Keratinocyte (primary cell): ENCODE data around the gene KRT37. TPM values are rescaled to one million over a fixed set of nuclear protein-coding genes. Genes with fewer than 3 reads are reported as not detected.
A peak's percentile ranks its signal among the peaks of the same experiment; 100 is the strongest.

Experiments
- DNase-seq: peaks from one replicate; pipeline ENCODE4 v3.0.0-alpha.2; 2011; ENCODE audit warnings: low read depth, missing footprints, low spot score
- FAIRE-seq: peaks from 2 replicates; lab custom pipeline; 2011; peaks lifted over from hg19 to GRCh38; lab: Jason Lieb, UNC
- H2AFZ ChIP-seq: 2 replicates; pipeline ENCODE4 v1.6.0; 2012; ENCODE audit warnings: low read length, control low read depth, inconsistent platforms; ENCODE audit not compliant: control insufficient read depth
- H3K27ac ChIP-seq: 2 replicates; pipeline ENCODE4 v1.5.1; 2011; ENCODE audit warnings: low read length; ENCODE audit not compliant: control insufficient read depth, insufficient read depth
- H3K27me3 ChIP-seq: 3 replicates; pipeline ENCODE4 v1.6.0; 2011; ENCODE audit warnings: low read length; ENCODE audit not compliant: control insufficient read depth, insufficient read depth; ENCODE audit errors: extremely low read depth
- H3K36me3 ChIP-seq, 2 experiments: 2 replicates in 1 of 2; 3 replicates in 1 of 2; pipeline ENCODE4 v1.5.1; 2011; ENCODE audit warnings: low read length in 2 of 2, mild to moderate bottlenecking in 1 of 2; ENCODE audit not compliant: control insufficient read depth in 2 of 2, insufficient read depth in 2 of 2; ENCODE audit errors: extremely low read depth in 1 of 2
- H3K4me1 ChIP-seq: 3 replicates; pipeline ENCODE4 v1.5.1; 2011; ENCODE audit warnings: low read length; ENCODE audit not compliant: control insufficient read depth, insufficient read depth; ENCODE audit errors: extremely low read depth
- H3K4me2 ChIP-seq: 3 replicates; pipeline ENCODE4 v1.6.0; 2011; ENCODE audit warnings: low read depth, low read length; ENCODE audit not compliant: control insufficient read depth, insufficient read depth; ENCODE audit errors: extremely low read depth
- H3K4me3 ChIP-seq, 3 experiments: fragments of 200-600 bp in 1 of 3; sonication (generic) in 1 of 3; 2 replicates in 2 of 3; 3 replicates in 1 of 3; pipeline ENCODE4 v1.5.1; 2011 to 2016; ENCODE audit warnings: low read length in 3 of 3, mild to moderate bottlenecking in 3 of 3, control low read depth in 2 of 3, inconsistent platforms in 1 of 3, low read depth in 1 of 3, mixed read lengths in 1 of 3, mixed run types in 1 of 3, moderate library complexity in 1 of 3; ENCODE audit not compliant: control insufficient read depth in 2 of 3, insufficient read depth in 2 of 3; ENCODE audit errors: extremely low read depth in 1 of 3
- H3K79me2 ChIP-seq: 2 replicates; pipeline ENCODE4 v1.6.0; 2012; ENCODE audit warnings: low read length; ENCODE audit not compliant: control insufficient read depth, insufficient read depth
- H3K9ac ChIP-seq: 3 replicates; pipeline ENCODE4 v1.6.0; 2011; ENCODE audit warnings: low read length; ENCODE audit not compliant: control insufficient read depth, insufficient read depth; ENCODE audit errors: extremely low read depth
- H3K9me1 ChIP-seq: 3 replicates; pipeline ENCODE4 v1.6.0; 2011; ENCODE audit warnings: low read length; ENCODE audit not compliant: control insufficient read depth, insufficient read depth; ENCODE audit errors: extremely low read depth
- H3K9me3 ChIP-seq: 2 replicates; pipeline ENCODE4 v1.5.1; 2012; ENCODE audit warnings: low read depth, low read length; ENCODE audit not compliant: control insufficient read depth
- H4K20me1 ChIP-seq: 3 replicates; pipeline ENCODE4 v1.6.0; 2011; ENCODE audit warnings: low read length; ENCODE audit not compliant: control insufficient read depth, insufficient read depth; ENCODE audit errors: extremely low read depth
- CTCF ChIP-seq, 3 experiments: IDR thresholded peaks in 1 of 3; conservative IDR thresholded peaks in 1 of 3; optimal IDR thresholded peaks in 1 of 3; 2 replicates in 2 of 3; 3 replicates in 1 of 3; pipeline versions ENCODE3 to v1.5.1; 2011; ENCODE audit warnings: low read length in 3 of 3, mild to moderate bottlenecking in 3 of 3, moderate library complexity in 2 of 3, control low read depth in 1 of 3, inconsistent platforms in 1 of 3; ENCODE audit not compliant: insufficient read depth in 2 of 3; ENCODE audit errors: extremely low read depth in 1 of 3
- EZH2 ChIP-seq: IDR thresholded peaks from one replicate; pipeline ENCODE4 v1.6.1; 2012; ENCODE audit warnings: inconsistent platforms, mild to moderate bottlenecking, low read length, moderate library complexity
- dilution Hi-C: fragments of 300-500 bp; cut with MboI; formaldehyde crosslinking; loops from one replicate; pipeline ENCODE4 v1.7.0; 2020; ENCODE audit warnings: low sequenced_read_pairs; ENCODE audit not compliant: extremely low pct_ligation_motif_present
- polyA plus RNA-seq, 5 experiments: library from polyadenylated mRNA; depleted of rRNA in 3 of 5; stranded (reverse) in 3 of 5; stranded (forward) in 1 of 5; unstranded in 1 of 5; fragments of >200 nt; gene quantifications; 1 replicate in 1 of 5; 2 replicates in 3 of 5; 3 replicates in 1 of 5; pipeline versions ENCODE4 v1.2.1 to v1.2.3, GENCODE V29; 2011 to 2012; ENCODE audit warnings: missing spikeins in 2 of 5, low read depth in 1 of 5, low replicate concordance in 1 of 5

KRT37 gene
- polyA plus RNA-seq, 1 donor (not counting 4 experiments of a cell fraction or from before 2014, with no cell fraction given): 0.08 TPM

GRCh38 chr17:41411072-41411840 lies 13.1 kb downstream of the KRT37 start:
- DNase-seq: no peak
- no peak overlapping the region for H3K9ac ChIP-seq
- H2AFZ ChIP-seq: no peak overlapping the region
- no peaks in the 10 kb centered on the region for H4K20me1 ChIP-seq
- no peaks in the 10 kb centered on the region for H3K27me3 ChIP-seq
- H3K9me3 ChIP-seq: no peaks in the 10 kb centered on the region
- FAIRE-seq: no peak
- H3K36me3 ChIP-seq: no peaks in the 10 kb centered on the region
- H3K4me3 ChIP-seq: no peak overlapping the region
- H3K4me2 ChIP-seq: no peak overlapping the region
- no peaks in the 10 kb centered on the region for H3K4me1 ChIP-seq
- no peaks in the 10 kb centered on the region for H3K9me1 ChIP-seq
- no peak overlapping the region for H3K27ac ChIP-seq
- dilution Hi-C loops: no loop called here
- H3K79me2 ChIP-seq: no peaks in the 10 kb centered on the region
- TF ChIP-seq CTCF (optimal IDR thresholded peaks at IDR 0.05 in 1 of 3, IDR thresholded peaks at IDR 0.05 in 1 of 3, conservative IDR thresholded peaks at IDR 0.05 in 1 of 3; ENCODE audit: extremely low read depth in 1 of 3, insufficient read depth in 2 of 3, low read length in 3 of 3) (no peak), EZH2 (no peak)

GRCh38 chr17:41407226-41407625 lies 17.2 kb downstream of the KRT37 start:
- Histone ChIP-seq H4K20me1 (no peaks in the 10 kb centered on the region), H3K9ac (no peak overlapping the region), H2AFZ (no peak overlapping the region), H3K4me1 (peaks cover 25% of the 10 kb centered on the region), H3K79me2 (no peaks in the 10 kb centered on the region), H3K9me3 (no peaks in the 10 kb centered on the region), H3K4me3 (no peak overlapping the region), H3K36me3 (no peaks in the 10 kb centered on the region), H3K27me3 (no peaks in the 10 kb centered on the region), H3K9me1 (no peaks in the 10 kb centered on the region), H3K27ac (no peak overlapping the region), H3K4me2 (no peak overlapping the region)
- no peak for TF ChIP-seq EZH2
- no peak for DNase-seq
- FAIRE-seq: no peak
- dilution Hi-C loops: no loop called here

GRCh38 chr17:41406205-41406604 lies 18.2 kb downstream of the KRT37 start:
- Histone ChIP-seq H3K9ac (no peak overlapping the region), H3K9me1 (no peaks in the 10 kb centered on the region), H3K79me2 (no peaks in the 10 kb centered on the region), H3K36me3 (no peaks in the 10 kb centered on the region), H3K27me3 (no peaks in the 10 kb centered on the region), H2AFZ (no peak overlapping the region), H3K4me2 (no peak overlapping the region), H3K4me1 (peaks cover 29% of the 10 kb centered on the region), H3K4me3 (no peak overlapping the region), H4K20me1 (no peaks in the 10 kb centered on the region), H3K9me3 (no peaks in the 10 kb centered on the region), H3K27ac (no peak overlapping the region)
- FAIRE-seq (peak; percentile 53), DNase-seq (no peak)
- dilution Hi-C loops: no loop called here
- TF ChIP-seq EZH2 (no peak), CTCF (optimal IDR thresholded peaks at IDR 0.05 in 1 of 3, IDR thresholded peaks at IDR 0.05 in 1 of 3, conservative IDR thresholded peaks at IDR 0.05 in 1 of 3; ENCODE audit: extremely low read depth in 1 of 3, insufficient read depth in 2 of 3, low read length in 3 of 3) (peak; percentile 28 to 78 (median 61))
